Stomach (tissue), 4 donors: Measurements from ENCODE around the gene PCAT6.

ENCODE experiments used
- CTCF ChIP-seq, 7 experiments: fragments of 450-650 bp in 4 of 7; fragments of 200-600 bp in 3 of 7; sonication (generic) in 3 of 7; IDR thresholded peaks; one replicate each; pipeline ENCODE4 v1.5.1; 2016 to 2019; ENCODE audit warnings: antibody characterized with exemption in 7 of 7, control low read depth in 2 of 7, mild to moderate bottlenecking in 1 of 7
- EP300 ChIP-seq: sonication (generic); formaldehyde crosslinking; IDR thresholded peaks from one replicate; pipeline ENCODE4 v1.6.1; 2017; ENCODE audit warnings: antibody characterized with exemption
- POLR2A ChIP-seq, 4 donors: fragments of 450-650 bp; IDR thresholded peaks; one replicate each; pipeline ENCODE4 v1.6.1; 2016; ENCODE audit warnings: antibody characterized with exemption in 4 of 4, control low read depth in 2 of 4, mild to moderate bottlenecking in 1 of 4, moderate library complexity in 1 of 4
- POLR2AphosphoS5 ChIP-seq, 3 donors: sonication (generic); formaldehyde crosslinking; IDR thresholded peaks; one replicate each; pipeline ENCODE4 v1.6.1; 2016; ENCODE audit warnings: antibody characterized with exemption in 3 of 3

- no peak for TF ChIP-seq CTCF (IDR thresholded peaks at IDR 0.05)
- no peak for TF ChIP-seq POLR2A (IDR thresholded peaks at IDR 0.05)
- TF ChIP-seq EP300, result no peak
- no peak for TF ChIP-seq POLR2AphosphoS5 (IDR thresholded peaks at IDR 0.05)
These were observed 3.8 kb upstream of the PCAT6 start for GRCh38 chr1:202806845-202807450.
